Immature natural killer cell (primary cell): ENCODE data around the gene DAB1. TPM values are rescaled to one million over a fixed set of nuclear protein-coding genes. Genes with fewer than 3 reads are reported as not detected.
A peak's percentile ranks its signal among the peaks of the same experiment; 100 is the strongest.

Experiments
- DNase-seq, 3 donors: peaks; one replicate each; pipeline ENCODE4 v3.0.0; 2022; ENCODE audit warnings: mixed read lengths in 1 of 3
- H3K27ac Mint-ChIP-seq, 6 donors: one replicate each; pipeline ENCODE4 v1.8.0; 2020; ENCODE audit warnings: mixed read lengths in 6 of 6, mild to moderate bottlenecking in 5 of 6, inconsistent platforms in 4 of 6, moderate library complexity in 3 of 6
- H3K27me3 Mint-ChIP-seq, 3 donors: one replicate each; pipeline ENCODE4 v1.8.0; 2020 to 2021; ENCODE audit warnings: low read depth in 3 of 3, mild to moderate bottlenecking in 3 of 3, mixed read lengths in 3 of 3, moderate library complexity in 3 of 3, inconsistent platforms in 1 of 3
- H3K36me3 Mint-ChIP-seq, 3 donors: one replicate each; pipeline ENCODE4 v1.8.0; 2020; ENCODE audit warnings: mixed read lengths in 3 of 3, inconsistent platforms in 2 of 3, mild to moderate bottlenecking in 2 of 3
- H3K4me1 Mint-ChIP-seq, 2 donors: one replicate each; pipeline ENCODE4 v1.8.0; 2020; ENCODE audit warnings: inconsistent platforms in 2 of 2, mild to moderate bottlenecking in 2 of 2, mixed read lengths in 2 of 2, moderate library complexity in 1 of 2
- H3K4me3 Mint-ChIP-seq, 5 donors: one replicate each; pipeline ENCODE4 v1.8.0; 2020; ENCODE audit warnings: mild to moderate bottlenecking in 5 of 5, mixed read lengths in 5 of 5, inconsistent platforms in 3 of 5, moderate library complexity in 3 of 5
- H3K9me3 Mint-ChIP-seq, 6 donors: one replicate each; pipeline ENCODE4 v1.8.0; 2020; ENCODE audit warnings: mild to moderate bottlenecking in 6 of 6, mixed read lengths in 6 of 6, inconsistent platforms in 4 of 6, moderate library complexity in 3 of 6
- polyA plus RNA-seq, 3 donors: library from polyadenylated mRNA; unstranded; fragments of 300-500 nt; fragmentation: Illumina TruSeq; gene quantifications; one replicate each; pipeline ENCODE4 v1.2.3, GENCODE V29; 2021

Gene DAB1
- polyA plus RNA-seq, 3 donors from 2014 or later = 0.88 TPM; not detected in 2

DNA sequence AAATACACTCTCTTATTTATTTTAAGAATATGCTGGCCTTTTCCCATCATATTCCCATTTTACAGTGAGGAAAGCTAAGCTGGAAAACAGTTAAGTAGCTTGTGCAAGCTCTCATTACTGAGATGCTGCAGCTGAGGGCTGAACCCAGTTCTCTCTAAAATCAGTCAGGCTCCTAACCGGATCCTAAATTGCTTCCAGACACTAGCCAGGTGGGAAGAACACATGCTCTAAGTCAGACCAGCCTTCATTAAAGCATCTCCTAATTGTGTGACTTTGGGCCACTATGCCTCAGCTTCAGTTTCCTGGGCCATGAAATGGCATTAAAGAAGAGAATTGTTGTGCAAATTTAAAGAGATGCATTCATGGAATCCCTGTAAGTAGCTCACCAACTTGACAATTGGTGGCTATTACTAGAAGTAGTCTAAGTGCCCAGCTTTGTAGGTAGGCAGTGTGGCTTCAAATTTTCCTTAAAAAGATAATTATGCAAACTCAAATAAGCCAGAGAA is 228.4 kb downstream of the DAB1 start:
- Mint-ChIP-seq H3K4me1 (no peaks in the 10 kb centered on the region), H3K27me3 (peaks cover 0 to 3% (median under 1%) of the 10 kb centered on the region in 3 donors), H3K4me3 (no peak overlapping the region), H3K27ac (no peak overlapping the region), H3K36me3 (no peaks in the 10 kb centered on the region), H3K9me3 (peaks cover 0 to 4% (median 0%) of the 10 kb centered on the region in 6 donors)
- DNase-seq = no peak

DNA sequence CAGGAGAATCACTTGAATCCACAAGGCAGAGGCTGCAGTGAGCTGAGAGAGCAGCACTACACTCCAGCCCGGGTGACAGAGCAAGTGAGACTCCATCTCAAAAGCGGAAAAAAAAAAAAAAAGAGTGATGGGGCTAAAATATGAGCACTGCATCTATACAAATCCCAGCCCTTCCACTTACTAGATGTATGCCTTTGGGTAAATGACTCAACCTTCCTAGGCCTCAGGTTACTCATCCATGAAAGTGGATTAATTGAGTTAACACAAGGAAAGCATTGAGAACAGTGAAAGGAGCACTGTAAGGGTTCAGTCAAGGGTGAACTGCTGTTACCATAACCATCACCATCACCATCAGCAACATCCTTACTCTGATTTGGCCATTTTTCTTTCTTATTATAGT is 231.6 kb downstream of the DAB1 start:
- peaks cover 0 to 6% (median 5%) of the 10 kb centered on the region in 3 donors for H3K27me3 Mint-ChIP-seq
- DNase-seq = no peak
- H3K4me3 Mint-ChIP-seq = no peak overlapping the region
- no peaks in the 10 kb centered on the region for H3K4me1 Mint-ChIP-seq
- H3K9me3 Mint-ChIP-seq = peaks cover 0 to 4% (median 0%) of the 10 kb centered on the region in 6 donors
- no peaks in the 10 kb centered on the region for H3K36me3 Mint-ChIP-seq
- no peak overlapping the region for H3K27ac Mint-ChIP-seq

DNA sequence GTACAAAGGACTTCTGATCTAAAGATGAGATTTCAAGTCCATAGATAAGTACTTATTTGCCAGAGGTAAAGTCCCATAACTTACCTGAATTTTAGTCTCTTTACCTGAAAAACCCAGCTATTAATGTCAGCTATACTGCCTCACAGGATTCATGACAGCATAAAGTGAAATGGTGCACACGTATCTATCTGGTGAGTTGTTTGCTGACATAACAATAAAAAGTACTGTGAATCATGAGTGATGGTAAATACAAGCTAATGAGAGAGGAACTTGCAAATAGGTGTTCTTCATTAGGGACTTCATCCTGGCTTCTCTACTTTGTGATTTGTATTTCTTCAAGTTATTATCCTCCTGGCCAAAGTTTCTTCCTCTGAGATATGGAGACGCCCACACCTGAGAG is 233.0 kb downstream of the DAB1 start:
- no peak for DNase-seq
- H3K4me1 Mint-ChIP-seq = no peaks in the 10 kb centered on the region

DNA sequence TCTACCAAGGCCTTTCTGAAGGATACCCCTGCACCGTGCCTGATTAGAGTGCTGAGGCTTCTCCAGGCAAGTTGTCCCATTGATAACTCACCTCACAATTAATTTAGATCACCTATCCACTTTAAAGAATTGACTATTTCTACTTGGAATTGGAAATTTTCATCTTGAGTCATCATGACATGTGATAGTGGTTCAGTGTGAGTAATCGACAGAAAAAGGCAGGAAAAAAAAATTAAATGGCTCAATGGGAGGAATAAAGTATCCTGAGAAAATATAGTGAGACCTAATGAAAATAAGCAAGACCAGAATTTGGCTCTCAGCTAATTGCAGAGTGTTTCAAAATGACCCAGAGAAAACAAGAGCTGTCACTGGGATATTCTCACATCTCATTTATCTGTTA is 235.7 kb downstream of the DAB1 start:
- H3K4me3 Mint-ChIP-seq = no peak overlapping the region
- H3K27ac Mint-ChIP-seq = no peak overlapping the region
- peaks cover 0 to 2% (median 0%) of the 10 kb centered on the region in 6 donors for H3K9me3 Mint-ChIP-seq
- H3K27me3 Mint-ChIP-seq = peaks cover 0 to 6% (median 2%) of the 10 kb centered on the region in 3 donors
- no peaks in the 10 kb centered on the region for H3K36me3 Mint-ChIP-seq
- no peak for DNase-seq
- H3K4me1 Mint-ChIP-seq = no peaks in the 10 kb centered on the region

More for the DNA sequence above, 233.0 kb downstream of the DAB1 start:
- Mint-ChIP-seq H3K27ac (no peak overlapping the region), H3K9me3 (peaks cover 0 to 4% (median 0%) of the 10 kb centered on the region in 6 donors), H3K36me3 (no peaks in the 10 kb centered on the region), H3K4me3 (no peak overlapping the region), H3K27me3 (peaks cover 0 to 6% (median 4%) of the 10 kb centered on the region in 3 donors)

DNA sequence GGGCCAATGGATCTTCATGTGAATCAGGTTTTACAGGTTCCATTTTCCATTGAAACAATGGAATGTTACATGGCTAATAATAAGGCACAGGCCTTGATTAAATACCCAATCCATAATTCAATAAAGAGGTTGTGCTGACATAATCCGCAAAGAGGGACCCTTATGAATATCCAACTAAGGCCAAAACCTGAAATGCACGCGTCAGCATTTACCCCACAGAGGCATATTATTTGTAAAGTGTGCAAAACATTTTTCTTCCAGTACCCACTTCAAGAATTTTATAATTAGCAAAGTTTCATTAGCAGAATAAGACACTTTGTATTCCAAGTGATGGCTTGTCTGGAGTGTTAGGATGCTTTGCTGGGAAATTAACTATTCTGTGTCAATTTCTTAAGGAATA is 237.4 kb downstream of the DAB1 start:
- Mint-ChIP-seq H3K27me3 (peaks cover 2 to 6% (median 4%) of the 10 kb centered on the region in 3 donors), H3K4me3 (no peak overlapping the region), H3K9me3 (no peaks in the 10 kb centered on the region), H3K36me3 (no peaks in the 10 kb centered on the region), H3K4me1 (no peaks in the 10 kb centered on the region), H3K27ac (no peak overlapping the region)
- no peak for DNase-seq

DNA sequence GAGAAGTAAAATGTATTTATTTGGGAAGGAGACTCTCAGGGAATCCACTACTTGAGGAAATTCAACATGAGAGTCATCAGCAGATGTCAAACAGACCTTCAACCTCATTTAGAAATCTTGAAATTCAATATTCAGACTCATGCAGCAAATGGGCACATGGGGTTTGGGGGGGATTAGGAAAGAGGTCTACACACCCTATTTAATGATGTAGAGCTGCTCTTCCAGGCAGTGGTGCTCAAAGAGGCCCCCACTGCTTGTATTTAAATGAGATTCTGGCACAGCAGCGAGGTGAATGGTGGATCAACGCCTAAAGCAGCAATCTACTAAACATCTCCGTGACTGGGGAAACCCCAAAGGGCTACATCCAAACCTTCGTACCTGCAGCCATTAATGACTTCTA is 244.9 kb downstream of the DAB1 start:
- H3K4me3 Mint-ChIP-seq = no peak overlapping the region
- DNase-seq = no peak
- H3K27ac Mint-ChIP-seq = no peak overlapping the region
- no peaks in the 10 kb centered on the region for H3K4me1 Mint-ChIP-seq
- H3K27me3 Mint-ChIP-seq = peaks cover 2 to 10% (median 4%) of the 10 kb centered on the region in 3 donors
- peaks cover 0 to 10% (median 1%) of the 10 kb centered on the region in 6 donors for H3K9me3 Mint-ChIP-seq
- H3K36me3 Mint-ChIP-seq = no peaks in the 10 kb centered on the region

DNA sequence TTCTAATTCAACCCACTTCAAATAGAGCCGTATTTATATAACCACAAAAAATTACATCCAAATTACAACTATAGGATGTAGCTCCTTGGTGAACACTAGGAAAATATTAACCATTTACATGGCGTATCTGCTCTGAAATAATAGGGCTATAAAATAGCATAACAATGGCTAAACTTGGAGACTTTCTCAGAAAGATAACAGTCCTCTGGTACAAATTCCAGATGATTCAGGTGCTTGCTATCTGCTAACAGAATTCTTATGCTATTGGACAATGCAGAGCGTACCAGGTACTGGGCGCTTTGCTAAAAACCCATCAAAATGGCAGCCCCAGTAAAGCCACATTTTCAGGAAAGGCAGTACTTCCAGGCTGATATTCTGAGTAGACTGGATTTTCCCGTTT is 248.4 kb downstream of the DAB1 start:
- H3K27me3 Mint-ChIP-seq = peaks cover 0 to 7% (median 2%) of the 10 kb centered on the region in 3 donors
- no peak for DNase-seq
- no peaks in the 10 kb centered on the region for H3K4me1 Mint-ChIP-seq
- H3K9me3 Mint-ChIP-seq = peaks cover 0 to 10% (median 1%) of the 10 kb centered on the region in 6 donors
- H3K27ac Mint-ChIP-seq = no peak overlapping the region
- H3K4me3 Mint-ChIP-seq = no peak overlapping the region
- H3K36me3 Mint-ChIP-seq = no peaks in the 10 kb centered on the region

DNA sequence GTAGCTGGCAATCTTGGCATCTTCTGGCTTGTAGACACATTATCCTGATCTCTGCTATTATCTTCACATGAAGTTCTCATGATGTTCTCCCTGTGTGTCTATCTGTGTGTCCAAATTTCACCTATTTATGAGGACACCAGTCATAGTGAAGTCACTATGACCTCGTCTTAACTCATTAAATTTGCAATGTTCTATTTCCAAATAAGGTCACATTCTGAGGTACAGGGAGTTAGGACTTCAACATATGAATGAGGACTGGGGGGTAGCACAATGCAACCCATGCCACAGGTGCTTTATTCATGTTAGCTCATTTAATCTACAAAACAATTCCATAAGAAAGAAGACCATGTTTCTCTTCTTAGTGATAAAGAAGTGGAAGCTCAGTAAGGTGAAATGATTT is 251.8 kb downstream of the DAB1 start:
- Mint-ChIP-seq H3K36me3 (no peaks in the 10 kb centered on the region), H3K27me3 (peaks cover 0 to 7% (median 2%) of the 10 kb centered on the region in 3 donors), H3K4me1 (no peaks in the 10 kb centered on the region), H3K9me3 (peaks cover 0 to 6% (median 1%) of the 10 kb centered on the region in 6 donors), H3K4me3 (no peak overlapping the region), H3K27ac (no peak overlapping the region)
- DNase-seq = no peak

DNA sequence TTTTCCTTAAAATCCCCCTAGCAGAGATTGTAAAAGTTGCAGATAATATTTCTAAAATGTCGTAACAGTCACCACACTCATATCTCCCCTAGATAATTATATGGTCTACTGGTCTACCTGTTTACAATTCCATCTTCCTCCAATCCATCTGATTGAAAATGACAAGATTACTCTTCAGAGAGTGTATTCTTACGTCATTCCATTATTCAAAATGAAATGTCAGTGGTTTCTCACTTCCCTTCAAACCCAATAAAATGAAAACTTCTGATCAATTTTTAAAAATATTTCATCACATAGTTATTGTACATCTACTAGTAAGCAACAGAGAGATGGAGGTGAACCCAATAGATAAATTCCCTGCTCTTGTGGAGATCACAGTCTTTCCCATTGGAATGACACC is 255.9 kb downstream of the DAB1 start:
- Mint-ChIP-seq H3K27ac (no peak overlapping the region), H3K27me3 (peaks cover 0 to 2% (median 1%) of the 10 kb centered on the region in 3 donors), H3K36me3 (no peaks in the 10 kb centered on the region), H3K9me3 (peaks cover 0 to 2% (median 0%) of the 10 kb centered on the region in 6 donors), H3K4me3 (no peak overlapping the region), H3K4me1 (no peaks in the 10 kb centered on the region)
- no peak for DNase-seq

DNA sequence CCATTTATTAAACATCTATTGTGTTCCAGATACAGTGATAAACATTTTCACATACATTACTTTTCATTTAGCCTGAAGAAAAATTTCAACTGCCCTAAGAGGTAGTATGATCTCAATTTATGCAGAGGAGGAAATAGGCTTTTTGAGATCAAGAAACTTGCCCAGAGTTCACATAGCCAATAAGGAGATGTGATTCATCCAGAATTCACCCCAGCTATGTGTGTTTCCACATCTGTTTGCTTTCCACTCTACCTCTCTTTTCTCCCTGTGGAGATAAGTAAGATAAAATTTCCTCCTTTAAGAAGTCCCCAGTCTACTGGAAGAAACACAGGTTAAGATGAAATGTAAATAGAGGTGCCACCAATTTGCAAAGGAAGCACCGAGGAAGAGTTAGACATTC is 258.3 kb downstream of the DAB1 start:
- no peak for DNase-seq
- Mint-ChIP-seq H3K4me1 (peaks cover 0 to 2% of the 10 kb centered on the region in 2 donors), H3K4me3 (no peak overlapping the region), H3K27me3 (peaks cover 1 to 8% (median 3%) of the 10 kb centered on the region in 3 donors), H3K27ac (no peak overlapping the region), H3K9me3 (peaks cover 0 to 10% (median 0%) of the 10 kb centered on the region in 6 donors), H3K36me3 (no peaks in the 10 kb centered on the region)

DNA sequence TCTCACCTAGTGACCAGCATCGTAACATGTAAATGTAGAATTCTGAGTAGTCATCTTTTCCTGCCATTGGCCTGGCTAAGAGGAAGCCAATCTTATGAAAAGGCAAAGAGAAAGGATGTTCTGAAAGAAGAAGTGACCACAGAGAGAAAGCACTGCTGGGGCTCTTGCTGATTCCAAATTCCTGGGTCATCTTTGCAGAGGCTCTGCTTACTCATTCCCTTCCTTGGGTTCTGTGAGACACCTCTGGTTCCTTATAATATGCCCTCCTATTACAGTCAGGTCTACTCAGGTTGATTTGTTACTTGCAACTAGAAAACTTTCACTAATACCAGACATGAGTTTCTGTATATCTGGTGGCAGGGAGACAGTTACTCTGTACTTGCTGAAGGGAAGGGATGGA is 259.3 kb downstream of the DAB1 start:
- Mint-ChIP-seq H3K27me3 (peaks cover 3 to 10% (median 4%) of the 10 kb centered on the region in 3 donors), H3K9me3 (peaks cover 0 to 10% (median 0%) of the 10 kb centered on the region in 6 donors), H3K27ac (no peak overlapping the region), H3K4me1 (peaks cover 0 to 2% of the 10 kb centered on the region in 2 donors), H3K4me3 (no peak overlapping the region), H3K36me3 (no peaks in the 10 kb centered on the region)
- no peak for DNase-seq

DNA sequence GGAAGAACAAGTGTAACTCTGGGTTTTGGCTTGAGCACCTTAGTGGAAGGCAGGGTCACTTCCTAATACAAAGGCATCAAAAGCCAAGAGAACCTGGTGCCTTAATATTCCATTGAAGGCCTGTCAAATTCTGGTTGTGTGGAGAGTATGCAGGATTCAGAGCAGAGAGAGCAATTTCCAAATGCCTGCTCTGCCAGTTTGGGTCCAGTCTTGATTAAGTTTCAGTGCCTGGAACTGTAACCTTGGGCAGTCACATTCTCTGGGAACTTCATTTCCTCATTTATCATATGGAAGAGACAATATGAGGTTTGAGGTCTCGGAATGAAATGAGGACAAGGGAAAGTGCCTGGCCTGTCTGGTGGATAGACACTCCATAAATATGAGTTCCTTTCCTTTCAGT is 260.1 kb downstream of the DAB1 start:
- Mint-ChIP-seq H3K27ac (no peak overlapping the region), H3K9me3 (peaks cover 0 to 10% (median 0%) of the 10 kb centered on the region in 6 donors), H3K4me3 (no peak overlapping the region), H3K27me3 (peaks cover 3 to 10% (median 4%) of the 10 kb centered on the region in 3 donors), H3K36me3 (no peaks in the 10 kb centered on the region), H3K4me1 (peaks cover 0 to 2% of the 10 kb centered on the region in 2 donors)
- DNase-seq = no peak

DNA sequence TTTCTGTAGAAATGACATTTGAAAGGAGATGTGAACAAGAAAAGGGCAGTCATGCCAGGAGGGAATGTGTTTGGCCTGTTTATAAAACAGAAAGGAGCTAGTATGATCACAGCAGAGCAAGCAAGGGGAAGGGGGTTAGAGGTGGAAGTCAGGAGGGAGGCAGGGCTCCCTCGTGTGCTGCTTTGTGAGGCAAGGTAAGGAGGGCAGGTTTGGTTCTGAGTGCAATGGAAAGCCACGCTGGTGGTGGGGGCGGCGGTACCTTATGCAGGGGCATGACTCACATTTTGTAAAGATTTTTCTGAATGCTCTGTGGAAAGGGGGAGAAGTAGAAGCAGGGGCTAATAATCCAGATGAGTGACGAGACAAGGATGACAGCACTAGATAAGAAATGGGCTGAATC is 260.5 kb downstream of the DAB1 start:
- peaks cover 0 to 2% of the 10 kb centered on the region in 2 donors for H3K4me1 Mint-ChIP-seq
- H3K36me3 Mint-ChIP-seq = no peaks in the 10 kb centered on the region
- peaks cover 3 to 10% (median 4%) of the 10 kb centered on the region in 3 donors for H3K27me3 Mint-ChIP-seq
- H3K9me3 Mint-ChIP-seq = peaks cover 0 to 10% (median 0%) of the 10 kb centered on the region in 6 donors
- no peak overlapping the region for H3K27ac Mint-ChIP-seq
- H3K4me3 Mint-ChIP-seq = no peak overlapping the region
- no peak for DNase-seq

DNA sequence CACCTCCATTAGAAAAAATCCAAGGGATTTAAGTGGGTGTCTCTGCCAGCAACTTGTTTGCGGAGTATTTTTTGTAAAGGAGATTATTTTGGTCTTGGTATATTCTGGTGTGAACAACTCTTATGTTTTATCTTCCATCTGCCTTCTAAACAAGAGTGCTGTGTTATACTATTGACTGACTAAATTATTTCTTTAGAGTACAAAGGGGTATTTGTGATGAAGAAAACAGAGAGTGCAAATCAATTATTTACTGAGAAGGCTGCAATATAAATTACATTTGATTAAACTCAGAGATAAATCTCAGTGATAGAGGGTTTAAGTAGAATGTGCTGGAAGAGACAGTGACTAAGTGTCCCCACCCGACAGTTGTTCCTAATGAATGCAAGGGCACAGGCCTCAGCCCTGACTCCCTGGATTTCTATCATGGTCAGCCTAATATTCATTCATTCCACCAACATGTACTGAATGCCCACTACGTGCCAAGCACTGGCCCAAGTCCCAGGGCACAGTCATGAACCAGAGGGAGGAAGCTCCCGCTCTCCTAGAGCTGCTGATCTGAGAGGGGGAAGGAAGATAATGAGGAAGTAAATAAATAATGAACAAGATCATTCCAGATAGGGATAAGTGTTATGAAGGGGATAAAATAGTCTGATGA is 261.1 kb downstream of the DAB1 start:
- H3K4me3 Mint-ChIP-seq = no peak overlapping the region
- peak overlapping the region in 1 of 6 donors; percentile 15 for H3K27ac Mint-ChIP-seq
- peaks cover 0 to 10% (median 0%) of the 10 kb centered on the region in 6 donors for H3K9me3 Mint-ChIP-seq
- no peak for DNase-seq
- peaks cover 3 to 10% (median 4%) of the 10 kb centered on the region in 3 donors for H3K27me3 Mint-ChIP-seq
- H3K4me1 Mint-ChIP-seq = peaks cover 2 to 3% of the 10 kb centered on the region in 2 donors
- H3K36me3 Mint-ChIP-seq = no peaks in the 10 kb centered on the region
